GM10266 (cell line): ENCODE data around the gene SULF2.

Experiments
- DNase-seq: peaks from one replicate; pipeline ENCODE4 v3.0.0; 2012; ENCODE audit errors: extremely low spot score
- TF ChIP-seq, protein P1 (sequence below): IDR thresholded peaks from 2 replicates; pipeline ENCODE4 v1.5.1; 2012; ENCODE audit warnings: mild to moderate bottlenecking, low read depth; ENCODE audit not compliant: control insufficient read depth, insufficient read depth; ENCODE audit errors: missing control alignments

SULF2 gene

DNA sequence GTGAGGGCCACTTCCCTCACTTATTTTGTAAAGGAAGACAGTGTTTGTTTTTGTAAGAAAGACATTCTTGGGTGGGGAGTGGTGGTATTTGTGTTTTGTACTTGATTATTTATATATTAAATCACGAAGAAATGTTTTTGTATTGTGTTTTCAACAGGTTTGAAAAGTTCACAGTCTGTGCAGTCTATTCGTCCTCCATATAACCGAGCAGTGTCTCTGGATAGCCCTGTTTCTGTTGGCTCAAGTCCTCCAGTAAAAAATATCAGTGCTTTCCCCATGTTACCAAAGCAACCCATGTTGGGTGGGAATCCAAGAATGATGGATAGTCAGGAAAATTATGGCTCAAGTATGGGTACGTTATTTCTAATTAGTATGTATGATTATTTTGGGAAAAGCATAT is 146.4 kb downstream of the SULF2 start:
- no peak for DNase-seq
- TF ChIP-seq, protein P1, sequence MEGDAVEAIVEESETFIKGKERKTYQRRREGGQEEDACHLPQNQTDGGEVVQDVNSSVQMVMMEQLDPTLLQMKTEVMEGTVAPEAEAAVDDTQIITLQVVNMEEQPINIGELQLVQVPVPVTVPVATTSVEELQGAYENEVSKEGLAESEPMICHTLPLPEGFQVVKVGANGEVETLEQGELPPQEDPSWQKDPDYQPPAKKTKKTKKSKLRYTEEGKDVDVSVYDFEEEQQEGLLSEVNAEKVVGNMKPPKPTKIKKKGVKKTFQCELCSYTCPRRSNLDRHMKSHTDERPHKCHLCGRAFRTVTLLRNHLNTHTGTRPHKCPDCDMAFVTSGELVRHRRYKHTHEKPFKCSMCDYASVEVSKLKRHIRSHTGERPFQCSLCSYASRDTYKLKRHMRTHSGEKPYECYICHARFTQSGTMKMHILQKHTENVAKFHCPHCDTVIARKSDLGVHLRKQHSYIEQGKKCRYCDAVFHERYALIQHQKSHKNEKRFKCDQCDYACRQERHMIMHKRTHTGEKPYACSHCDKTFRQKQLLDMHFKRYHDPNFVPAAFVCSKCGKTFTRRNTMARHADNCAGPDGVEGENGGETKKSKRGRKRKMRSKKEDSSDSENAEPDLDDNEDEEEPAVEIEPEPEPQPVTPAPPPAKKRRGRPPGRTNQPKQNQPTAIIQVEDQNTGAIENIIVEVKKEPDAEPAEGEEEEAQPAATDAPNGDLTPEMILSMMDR: no peak

DNA sequence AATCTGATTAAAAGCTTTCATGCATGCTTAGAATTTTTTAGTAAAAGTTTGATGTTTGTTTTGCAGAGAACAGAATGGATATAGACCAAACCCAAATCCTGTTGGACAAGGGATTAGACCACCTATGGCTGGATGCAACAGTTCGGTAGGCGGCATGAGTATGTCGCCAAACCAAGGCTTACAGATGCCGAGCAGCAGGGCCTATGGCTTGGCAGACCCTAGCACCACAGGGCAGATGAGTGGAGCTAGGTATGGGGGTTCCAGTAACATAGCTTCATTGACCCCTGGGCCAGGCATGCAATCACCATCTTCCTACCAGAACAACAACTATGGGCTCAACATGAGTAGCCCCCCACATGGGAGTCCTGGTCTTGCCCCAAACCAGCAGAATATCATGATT is 150.0 kb downstream of the SULF2 start:
- no peak for DNase-seq
- TF ChIP-seq, protein P1: no peak

DNA sequence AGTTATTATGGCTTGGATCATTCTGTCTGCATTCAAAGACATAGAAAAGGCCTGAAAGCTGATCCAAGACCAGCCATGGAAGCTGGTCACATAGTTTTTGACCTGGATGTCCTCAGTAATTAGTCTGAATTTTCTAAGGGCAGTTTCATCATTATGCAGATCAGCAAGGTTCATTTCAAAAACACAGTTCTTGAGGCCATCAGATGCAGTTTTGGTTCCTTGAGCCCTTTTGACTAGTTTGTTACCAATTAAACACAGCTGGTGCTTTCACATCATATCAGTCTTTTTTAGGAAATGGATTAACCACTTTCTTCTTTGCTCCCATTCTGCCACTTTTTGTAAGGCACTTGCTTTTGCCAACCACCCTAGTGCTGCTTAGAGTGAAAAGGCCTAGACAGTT is 154.2 kb downstream of the SULF2 start:
- TF ChIP-seq, protein P1: no peak
- no peak for DNase-seq

DNA sequence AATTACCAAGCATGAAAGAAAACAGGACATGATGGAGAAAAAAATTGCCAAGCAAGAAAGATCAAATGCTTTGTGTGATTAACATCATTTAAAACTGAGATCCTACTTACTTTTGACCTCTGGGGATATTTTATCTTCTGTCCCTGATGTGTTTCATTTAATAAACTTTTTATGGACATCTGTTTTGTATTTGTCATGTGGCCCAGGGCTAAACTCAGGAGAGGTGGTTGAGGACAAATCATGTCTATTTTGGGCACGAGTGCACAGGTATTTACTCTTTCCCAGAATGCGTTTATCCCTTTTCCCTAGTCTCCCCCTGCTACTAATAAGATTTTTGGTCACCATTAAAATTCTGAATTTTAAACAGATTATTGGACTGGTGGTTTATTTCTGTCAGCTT is 155.4 kb downstream of the SULF2 start:
- TF ChIP-seq, protein P1: no peak
- no peak for DNase-seq

DNA sequence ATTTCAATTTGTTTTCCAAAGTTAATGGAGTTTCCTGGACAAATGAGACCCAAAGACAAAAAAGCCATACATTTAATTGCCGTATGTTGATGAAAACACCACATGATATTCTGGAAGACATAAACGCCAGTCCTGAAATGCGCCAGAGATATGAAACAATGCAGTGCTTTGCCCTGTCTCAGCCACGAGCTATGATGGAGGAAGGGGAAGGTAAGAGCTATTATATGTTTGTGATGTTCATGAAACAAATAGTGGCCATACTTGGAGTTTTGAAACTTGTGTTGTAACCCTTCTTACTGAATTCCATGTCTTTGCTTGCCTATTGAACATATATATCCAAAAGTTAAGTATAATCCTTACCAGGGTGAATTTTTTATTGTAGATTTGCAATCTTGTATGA is 157.7 kb downstream of the SULF2 start:
- DNase-seq: no peak
- TF ChIP-seq, protein P1: no peak

DNA sequence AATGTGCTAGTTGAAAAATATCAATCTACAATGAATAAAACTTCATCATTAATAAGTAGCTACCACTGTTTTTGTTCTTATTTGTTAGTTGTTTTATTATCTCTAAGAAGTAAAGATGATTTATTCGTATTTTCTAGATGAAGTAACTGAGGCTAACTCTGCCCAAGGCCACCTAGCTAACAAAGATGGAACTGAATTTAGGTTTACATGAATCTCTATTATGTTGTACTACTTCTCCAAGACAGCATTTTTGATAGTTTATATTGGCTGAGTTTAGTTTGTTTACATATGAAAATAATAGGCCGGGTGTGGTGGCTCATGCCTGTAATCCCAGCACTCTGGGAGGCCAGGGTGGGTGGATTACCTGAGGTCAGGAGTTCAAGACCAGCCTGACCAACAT is 162.1 kb downstream of the SULF2 start:
- no peak for DNase-seq
- TF ChIP-seq, protein P1: no peak

DNA sequence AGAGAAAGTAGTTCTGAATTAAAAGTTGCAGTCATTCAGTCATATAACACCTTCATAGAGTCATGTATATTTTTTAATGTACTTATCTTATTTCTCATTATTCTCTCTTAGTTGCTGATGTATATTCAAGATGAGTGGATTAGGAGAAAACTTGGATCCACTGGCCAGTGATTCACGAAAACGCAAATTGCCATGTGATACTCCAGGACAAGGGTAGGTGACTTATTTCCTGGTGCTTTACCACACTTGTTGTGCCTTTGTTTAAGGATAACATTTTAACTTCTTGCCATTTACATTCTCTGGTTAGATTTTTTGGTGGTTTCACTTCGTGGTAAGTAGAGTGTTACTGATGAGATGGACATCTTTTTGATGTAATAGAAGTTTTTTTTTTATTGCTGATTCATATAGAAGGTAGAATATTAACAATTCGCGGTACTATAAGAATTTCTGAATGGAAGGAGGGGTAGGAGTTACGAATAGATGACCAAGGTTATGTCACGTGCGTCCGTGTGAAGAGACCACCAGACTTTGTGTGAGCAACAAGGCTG is 163.1 kb downstream of the SULF2 start:
- TF ChIP-seq, protein P1: no peak
- no peak for DNase-seq
